ENCODE results near the gene MTFP1.
"Not testable (repeated sequence)": the region's sequence is repeated elsewhere in the genome, so short reads cannot be mapped to it uniquely, and the experiment has no call there.

MTFP1 gene, protein sequence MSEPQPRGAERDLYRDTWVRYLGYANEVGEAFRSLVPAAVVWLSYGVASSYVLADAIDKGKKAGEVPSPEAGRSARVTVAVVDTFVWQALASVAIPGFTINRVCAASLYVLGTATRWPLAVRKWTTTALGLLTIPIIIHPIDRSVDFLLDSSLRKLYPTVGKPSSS

DNA sequence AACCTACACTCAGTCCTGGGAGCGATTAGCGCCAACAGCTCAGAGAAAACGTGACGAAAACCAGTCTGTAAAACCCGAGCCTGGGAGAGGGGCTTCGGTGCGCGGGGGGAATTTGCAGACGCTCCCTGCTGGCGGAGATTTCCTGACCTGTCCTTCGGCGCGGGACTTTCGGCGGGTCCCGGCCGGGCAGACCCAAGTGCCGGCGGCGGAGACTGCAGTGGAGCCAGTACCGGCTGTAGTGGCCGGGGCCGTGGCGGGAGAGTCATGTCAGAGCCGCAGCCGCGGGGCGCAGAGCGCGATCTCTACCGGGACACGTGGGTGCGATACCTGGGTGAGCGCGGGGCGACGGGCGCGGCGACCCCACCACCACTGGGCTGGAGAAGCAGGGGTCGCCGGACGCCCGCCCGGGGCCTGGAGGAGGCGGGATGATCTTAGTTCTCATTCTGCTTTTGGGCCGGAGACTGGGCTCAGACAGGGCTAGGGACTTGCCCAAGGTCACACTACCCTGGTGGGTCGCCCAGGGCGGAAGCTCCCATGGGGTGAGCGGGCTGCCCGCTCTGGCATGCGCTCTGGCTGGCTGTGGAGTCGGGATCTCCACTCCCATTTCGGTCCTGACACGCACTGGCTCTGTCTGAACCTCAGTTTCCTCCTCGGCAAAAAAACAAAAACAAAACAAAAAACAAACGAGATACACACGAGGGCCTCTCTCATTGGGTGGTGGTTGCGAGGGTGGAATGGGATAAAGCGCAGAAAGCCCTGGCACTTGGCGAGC lies at the start of gene MTFP1:
Gene MTFP1 (plus strand): TSS at position 153 of the 772 bp plus-strand sequence. CDS start 112 bp downstream, at position 265.
- peak; percentile 44 for DNase-seq

DNA sequence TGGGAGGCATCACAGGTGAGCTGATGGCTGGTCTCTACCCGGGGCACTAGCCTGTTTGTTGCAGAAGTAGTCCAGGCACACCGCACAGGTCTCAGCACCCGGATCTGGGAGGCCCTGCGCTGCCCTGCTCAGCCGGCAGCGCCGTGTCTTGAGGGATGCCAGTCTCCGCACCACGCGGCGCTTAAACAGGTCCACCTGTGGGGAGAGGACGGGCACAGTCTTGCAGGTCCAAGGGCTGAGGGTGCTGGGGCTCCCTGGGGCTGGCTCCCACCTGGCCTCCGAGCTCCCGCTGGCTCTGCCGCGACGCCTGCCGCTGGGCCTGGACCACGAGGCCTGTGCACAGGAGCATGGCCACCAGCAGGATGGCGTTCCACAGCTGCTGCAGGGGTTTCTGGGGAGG lies 45.6 kb upstream of the MTFP1 start:
- no peak for DNase-seq

DNA sequence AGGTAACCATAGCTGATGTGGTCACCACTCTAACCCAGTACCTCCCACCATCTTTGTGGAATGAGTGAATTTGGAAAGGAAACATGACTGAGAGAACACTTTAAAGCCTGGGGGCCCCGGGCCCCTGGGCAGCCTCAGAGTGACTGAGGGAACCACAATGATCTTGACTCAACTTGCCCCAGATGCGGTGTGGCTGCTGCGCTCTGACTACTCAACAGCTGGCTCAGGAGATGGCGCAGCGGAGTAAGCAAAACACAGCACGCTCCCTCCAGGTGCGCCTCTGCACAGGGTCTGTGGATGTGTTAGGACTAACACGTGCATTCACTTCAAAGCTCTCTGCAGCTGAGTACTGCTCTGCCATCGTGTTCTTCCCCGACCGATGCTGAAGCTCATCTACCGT lies 44.3 kb upstream of the MTFP1 start:
- DNase-seq = no peak

DNA sequence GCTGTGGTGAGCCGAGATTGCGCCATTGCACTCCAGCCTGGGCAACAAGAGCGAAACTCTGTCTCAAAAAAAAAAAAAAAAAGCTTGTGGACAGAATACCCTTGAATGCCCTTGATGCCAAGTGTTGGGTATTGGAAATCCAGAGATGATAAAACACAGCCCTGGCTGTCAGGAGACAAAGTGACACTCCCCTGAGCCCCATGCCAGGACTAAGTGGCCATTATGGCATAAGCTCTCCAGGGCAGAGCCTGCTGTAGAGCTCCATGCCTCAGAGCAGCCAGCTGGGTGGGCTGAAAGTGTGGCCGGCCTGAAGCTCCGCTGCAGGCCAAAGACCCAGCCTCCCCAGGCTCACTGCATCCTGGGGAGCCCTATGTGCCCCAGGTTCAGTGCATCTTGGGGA lies 43.2 kb upstream of the MTFP1 start:
- DNase-seq = no peak

DNA sequence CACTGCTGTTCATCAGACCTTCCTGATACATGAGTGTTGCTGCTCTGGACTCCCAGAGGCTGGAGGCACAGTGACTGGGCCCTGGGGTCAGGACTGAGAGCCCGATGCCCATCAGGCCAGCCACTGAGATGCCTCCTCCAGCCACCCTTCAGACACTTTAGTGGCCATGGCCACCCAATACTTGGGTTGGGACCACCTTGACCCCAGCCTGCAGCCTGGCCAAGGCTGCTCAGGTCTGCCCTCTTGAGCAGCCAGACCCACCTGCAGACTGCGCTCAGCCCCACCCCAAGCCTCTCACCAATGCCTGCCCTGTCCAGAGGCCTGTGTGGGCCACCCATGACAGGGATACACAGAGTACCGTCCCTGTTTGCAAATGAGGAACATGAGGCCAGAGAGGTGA lies 42.5 kb upstream of the MTFP1 start:
- no peak for DNase-seq

DNA sequence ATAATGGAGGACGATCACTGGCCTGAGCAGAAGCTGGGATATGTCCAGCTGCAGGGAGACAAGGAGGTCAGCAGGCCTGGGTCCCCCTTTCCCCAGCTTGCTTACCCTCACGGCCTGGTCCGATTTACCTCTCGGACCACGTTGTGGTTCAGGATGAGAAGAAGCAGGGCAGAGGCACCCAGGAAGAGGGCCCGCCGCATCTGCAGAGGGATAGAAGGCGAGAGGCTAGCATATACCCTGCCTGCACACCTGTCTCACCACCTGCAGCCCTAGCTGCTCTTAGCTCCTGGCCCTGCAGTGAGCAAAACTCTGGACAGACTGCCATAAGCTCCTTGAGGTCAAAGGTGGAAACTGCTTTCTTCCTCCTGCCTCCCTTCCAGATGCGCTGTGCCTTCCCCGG lies 39.6 kb upstream of the MTFP1 start:
- DNase-seq = no peak

DNA sequence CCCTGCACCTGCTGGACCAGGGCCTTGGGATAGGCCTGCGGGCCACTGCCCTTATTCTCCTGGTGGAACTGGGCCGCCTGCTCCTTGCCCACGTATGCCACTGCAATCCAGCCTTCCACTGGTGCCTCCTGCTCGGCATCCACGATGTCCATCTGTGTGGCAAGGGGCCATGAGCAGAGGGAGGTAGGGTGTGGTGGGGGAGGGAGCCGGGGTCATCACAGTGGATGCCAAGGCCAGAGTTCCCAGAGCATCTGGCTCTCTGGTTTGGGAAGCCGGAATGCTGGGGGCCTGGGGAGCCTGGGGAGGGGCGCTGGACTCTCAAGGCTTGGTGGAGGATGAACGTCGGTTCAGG lies 39.0 kb upstream of the MTFP1 start:
- DNase-seq = no peak

DNA sequence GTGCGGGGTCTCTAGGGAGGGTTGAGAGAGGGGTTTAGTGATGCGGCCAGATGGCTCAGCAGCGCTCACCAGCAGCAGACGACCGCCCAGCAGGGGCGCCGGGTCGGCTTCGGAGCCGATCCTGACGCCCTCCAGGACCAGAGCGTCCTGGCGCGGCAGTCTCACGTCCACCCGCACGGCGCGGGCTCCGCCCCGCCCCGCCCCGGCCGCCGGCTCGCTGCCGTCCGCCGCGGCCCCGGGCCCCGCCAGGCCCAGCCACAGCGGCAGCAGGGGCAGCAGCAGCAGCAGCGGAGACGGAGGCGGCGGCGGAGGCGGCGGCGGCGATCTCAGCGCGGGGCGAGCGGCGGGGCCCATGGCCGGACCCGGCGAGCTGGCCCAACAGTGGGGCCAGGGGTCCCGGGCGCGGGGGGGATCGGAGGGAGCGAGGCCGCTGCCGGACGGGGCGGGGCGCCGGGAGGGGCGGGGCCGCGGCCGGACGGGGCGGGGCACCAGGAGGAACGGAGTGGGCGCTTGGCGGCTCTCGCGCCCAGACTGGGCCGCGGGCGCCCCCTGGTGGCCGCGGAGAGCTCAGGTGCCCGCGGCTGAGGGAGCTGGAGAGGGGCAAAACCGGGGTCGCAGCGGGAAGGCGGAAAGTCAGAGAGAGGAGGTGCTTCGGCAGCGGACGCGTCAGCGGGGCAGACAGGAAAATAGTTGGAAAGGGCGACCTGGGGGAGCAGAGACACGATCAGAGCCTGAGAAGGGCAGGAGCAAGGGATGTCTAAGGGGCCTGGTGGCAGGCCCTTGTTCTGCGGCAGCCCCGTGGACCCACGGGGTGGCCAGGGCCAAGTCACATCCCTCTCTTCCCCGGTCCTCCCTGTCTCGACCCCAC lies 38.4 kb upstream of the MTFP1 start, which contains the start of gene RNF215:
Gene RNF215 (minus strand): TSS at position 452 of the 868 bp plus-strand sequence. CDS start 98 bp downstream, at position 354.
- DNase-seq = peak; percentile 71

DNA sequence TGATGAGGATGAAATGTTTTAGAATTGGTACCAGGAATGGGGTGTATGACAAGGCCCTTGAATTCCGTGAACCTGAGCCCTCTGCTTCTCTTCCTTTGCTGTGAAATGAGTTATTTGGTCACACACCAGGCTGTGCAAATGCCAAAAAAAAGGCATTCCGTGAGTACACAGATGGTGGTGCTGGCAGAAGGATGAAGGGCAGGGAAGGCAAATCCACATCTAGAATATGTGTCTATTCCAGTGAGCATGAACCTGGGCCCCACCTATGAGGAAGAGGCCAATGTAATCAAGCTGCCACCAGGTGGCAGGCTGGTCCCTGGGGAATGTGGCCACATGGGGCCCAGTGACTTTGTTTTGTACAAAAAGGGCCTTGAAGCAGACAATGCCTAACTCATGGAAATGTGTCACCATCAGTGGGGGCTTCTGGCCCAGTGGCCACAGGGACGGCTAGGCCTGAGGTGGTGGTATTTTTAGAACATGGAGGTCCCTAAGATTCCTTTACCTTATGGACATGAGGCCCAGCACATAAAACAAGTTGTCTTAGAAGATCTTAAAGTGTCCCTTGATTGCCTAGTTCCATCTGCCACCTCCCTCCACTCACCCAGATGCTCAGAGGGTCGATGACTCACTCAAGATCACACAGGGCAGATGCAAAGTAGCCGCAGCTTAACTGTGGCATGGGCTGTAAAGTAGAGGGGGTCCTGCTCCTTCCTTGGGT lies 34.4 kb upstream of the MTFP1 start:
- DNase-seq = peak; percentile 66

DNA sequence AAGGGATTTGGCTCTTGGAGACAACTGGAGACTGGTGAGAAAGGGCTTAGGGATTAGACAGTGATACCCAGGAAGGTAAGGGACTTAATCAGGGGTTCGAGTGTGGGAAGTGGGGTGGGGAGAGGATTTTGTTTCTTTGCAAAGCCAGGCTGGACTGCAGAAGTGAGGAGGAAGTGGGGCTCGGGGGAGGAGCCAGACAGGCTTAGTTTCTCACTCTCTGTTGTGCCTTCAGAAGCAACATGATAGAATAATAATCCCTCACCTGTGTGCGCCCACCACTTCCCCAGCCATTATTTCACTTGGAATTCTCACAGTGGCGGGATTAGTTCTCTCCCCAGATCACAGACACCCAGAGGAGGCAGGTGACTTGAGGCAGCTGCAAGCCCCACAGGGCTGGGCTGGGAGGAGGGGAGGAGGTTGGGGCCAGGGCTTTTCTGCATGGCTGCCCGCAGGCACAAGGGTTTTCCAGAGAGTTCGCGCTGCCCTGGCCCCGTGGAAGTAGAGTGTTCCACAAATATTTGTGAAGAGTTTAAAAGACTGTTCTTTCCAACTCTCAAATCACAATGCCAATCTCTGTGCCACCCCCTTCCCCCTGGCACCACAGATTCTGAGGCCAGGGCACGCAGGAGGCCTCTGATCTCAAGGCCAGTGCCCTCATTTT lies 32.8 kb upstream of the MTFP1 start:
- DNase-seq = no peak

DNA sequence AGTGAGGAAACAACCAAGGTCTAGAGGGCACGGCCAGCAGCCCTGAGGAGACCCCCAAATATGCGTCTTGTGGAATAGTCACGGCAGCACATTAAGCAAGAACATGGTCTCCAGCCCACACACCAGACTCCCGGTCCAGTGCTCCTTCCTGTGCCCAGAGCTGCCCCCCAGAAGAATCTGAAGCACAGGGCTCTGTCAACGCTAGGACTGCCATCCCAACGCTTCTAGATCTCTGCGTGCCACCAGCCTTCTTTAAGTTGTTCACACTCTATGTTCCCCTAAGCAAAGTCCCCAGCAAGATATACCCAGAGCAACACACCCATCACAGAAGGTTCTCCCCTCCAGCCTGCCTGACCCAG lies 32.3 kb upstream of the MTFP1 start:
- DNase-seq = no peak

DNA sequence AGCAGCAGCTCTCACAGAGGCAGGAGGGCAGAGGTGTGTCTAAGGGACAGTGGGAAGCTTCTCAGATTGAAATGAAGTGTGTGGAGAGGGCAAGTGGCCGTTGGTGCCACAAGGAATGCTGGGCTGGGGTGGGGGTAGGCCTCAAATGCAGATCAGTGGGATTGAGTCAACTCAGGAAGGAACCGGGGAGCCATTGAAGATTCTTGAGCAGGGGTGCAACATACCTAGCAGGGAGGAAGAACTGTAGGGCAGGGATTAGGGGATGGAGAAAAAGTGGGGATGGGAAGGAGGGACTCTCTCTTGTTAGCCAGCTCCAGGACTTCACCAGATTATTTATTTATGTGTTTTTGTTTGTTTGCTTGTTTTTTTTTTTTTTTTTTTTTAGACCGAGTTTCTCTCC lies 31.7 kb upstream of the MTFP1 start:
- DNase-seq = no peak

DNA sequence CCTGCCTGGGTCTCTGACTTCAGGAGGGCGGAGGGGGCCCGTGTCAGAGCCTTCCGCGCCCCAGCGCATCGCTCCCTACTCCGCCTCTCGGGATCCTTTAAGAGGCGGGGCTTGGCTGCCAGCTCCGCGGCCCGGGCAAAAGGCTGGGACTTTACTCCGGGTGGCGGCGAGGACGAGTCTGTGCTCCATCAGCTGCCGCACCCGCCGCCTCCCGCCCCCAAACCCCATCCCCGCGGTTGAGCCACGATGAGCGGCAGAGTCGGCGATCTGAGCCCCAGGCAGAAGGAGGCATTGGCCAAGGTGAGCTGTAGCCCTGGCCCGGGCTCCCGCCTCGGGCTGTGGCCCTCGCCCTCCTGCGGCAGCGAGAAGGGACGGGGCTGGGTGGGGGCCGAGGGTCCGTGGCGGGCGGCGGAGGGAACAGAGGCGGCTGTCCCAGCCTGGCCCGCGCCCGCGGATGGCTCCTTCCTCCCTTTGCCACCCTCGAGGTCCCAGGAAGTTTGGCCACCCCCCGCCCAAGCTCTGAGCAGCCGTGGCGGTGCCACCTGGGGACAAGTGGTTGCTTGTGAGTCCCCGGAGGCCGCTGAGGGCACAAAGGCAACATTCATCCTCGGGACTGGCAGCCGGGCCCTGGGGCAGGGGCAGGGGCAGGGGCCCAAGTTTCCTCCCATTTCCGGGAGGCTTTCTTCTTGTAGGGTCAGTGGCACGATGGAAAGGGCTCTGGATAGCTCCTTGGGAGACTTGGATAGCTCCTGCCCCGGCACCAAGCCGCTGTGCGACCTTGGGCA lies 28.5 kb upstream of the MTFP1 start, which contains the start of gene SEC14L2:
Gene SEC14L2 (plus strand): TSS at position 148 of the 785 bp plus-strand sequence. CDS start 99 bp downstream, at position 247.
- DNase-seq = no peak

DNA sequence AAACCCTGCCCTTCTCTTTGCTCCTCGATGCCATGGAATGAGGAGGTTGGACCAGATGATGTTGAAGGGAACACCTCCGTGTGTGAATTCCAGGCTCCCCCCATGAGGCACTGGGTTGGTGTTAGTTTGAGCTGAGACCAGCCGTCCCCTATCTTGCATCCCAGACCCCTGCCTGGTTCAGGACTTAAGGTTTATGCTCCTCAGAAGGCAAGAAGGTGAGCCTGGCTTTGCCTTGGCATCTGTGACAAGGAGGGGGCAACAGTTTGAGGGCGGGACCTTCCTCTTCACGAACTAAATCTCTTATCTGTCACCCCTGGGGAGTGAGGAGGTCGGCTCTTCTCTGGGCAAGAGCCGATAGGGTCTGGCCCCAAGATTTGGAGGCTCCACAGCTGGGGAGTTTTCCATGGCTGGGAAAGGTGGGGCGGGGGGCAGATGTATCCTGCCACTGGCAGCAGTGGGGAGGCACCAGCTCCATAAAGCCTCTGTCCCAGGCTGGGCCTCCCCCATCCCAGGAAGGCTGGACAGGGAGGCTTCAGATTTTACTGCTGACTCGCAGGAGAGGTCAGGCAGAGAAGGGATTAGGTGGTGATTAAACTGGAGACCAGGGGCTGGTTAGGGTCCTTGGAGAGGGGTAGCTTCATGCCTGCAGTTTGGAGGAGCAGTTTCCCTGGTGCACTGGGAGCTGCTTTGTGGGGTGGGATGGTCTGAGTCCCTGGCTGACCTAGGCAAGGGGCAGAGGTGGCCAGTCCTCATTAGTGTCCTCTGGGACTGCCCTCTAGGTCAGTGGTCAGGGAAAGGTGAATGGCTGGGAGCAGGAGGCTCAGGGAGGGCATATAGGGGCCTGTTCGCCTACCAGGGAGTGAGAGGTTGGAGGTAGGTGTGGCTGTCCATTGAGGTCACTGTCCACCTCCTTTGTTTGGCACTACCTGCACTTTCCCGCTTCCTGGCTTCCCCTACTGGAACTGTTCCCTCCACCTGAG lies 27.6 kb upstream of the MTFP1 start:
- no peak for DNase-seq

DNA sequence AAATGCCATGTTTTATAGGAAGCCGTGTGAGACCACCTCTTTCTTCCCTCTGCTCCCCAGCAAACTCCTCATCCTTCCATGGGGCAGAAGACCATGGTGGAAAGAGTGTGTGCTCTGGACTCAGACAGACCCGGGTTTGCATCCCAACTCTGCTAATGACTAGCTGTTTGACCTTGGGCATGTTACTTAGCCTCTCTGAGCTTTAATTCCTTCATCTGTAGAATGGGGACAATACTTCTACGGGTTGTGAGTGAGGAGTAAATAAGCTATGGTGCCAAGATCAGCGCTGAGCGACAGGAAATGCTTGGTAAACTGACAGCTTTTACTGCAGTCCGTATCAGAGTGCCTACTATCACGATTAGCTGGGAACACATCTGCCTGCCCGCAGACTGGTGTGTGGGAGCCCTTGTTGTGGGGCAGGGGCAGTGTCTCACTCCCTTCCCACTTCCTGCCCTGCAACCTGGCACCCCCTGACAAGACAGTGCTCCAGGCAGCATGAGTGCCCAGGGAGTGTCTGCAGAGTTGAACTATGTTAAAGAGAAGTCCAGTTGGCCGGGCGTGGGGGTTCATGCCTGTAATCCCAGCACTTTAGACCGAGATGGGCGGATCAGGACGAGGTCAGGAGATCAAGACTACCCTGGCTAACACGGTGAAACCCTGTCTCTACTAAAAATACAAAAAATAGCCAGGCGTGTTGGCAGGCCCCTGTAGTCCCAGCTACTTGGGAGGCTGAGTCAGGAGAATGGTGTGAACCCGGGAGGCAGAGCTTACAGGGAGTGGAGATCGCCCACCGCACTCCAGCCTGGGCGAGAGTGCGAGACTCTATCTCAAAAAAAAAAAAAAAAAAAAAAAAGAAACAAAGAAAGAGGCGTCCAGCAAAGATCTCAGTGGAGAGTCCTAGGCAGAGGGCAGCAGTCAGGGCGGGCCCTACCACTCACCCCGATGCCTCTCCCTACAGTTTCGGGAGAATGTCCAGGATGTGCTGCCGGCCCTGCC lies 26.6 kb upstream of the MTFP1 start:
- no peak for DNase-seq

DNA sequence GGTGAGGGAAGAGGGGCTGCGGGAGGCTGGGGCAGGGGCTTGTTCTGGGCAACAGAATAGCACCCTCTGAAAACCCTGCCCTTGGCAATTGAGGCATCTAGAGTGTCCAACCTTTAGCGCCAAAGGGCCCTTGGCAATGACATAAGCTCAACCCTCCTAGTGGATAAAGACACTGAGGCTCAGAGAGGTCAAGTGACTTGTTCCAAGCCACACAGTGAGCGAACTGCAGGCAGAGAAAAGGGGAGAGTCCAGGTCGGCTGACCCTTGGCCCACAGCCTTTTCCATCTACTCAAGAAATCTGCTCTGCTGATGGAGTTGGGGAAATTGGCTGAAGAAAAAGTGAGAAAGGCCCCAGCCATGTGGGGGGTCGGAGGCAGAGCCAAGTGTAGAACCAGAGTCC lies 25.9 kb upstream of the MTFP1 start:
- DNase-seq = no peak

DNA sequence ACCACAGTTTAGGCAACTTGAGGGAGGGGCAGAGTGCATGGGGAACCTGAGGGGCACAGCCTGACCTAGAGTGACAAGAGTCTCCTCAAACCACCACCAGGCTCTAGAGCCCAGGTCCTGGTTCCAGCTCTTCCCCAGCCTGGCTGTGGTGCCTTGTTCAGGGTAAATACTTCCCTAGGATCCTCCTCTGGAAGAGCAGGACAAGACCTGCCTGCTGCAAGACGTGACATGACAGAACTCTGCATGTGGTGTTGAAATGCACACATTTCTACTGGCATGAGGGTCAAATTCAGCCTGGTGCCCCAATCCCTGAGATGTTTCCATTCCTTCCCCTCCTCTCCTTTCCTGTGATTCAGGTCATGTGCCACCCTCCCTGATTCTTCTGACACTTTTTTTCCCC lies 25.4 kb upstream of the MTFP1 start:
- DNase-seq = no peak

DNA sequence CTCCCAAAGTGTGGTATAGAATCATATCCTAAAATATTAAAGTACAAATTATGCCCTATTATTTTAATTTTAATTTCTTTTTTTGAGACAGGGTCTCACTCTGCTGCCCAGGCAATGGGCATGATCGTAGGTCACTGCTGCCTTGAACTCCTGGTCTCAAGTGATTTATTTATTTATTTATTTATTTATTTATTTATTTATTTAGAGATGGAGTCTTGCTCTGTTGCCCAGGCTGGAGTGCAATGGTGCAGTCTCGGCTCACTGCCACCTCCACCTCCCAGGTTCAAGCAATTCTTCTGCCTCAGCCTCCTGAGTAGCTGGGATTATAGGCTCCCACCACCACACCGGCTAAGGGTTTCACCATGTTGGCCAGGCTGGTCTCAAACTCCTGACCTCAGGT lies 24.5 kb upstream of the MTFP1 start:
- DNase-seq = not testable (repeated sequence)

All from GDM1 (cell line).